Activated T-cell treated with anti-CD3 and anti-CD28 coated beads for 48 hours (primary cell): ENCODE data around the gene NKAIN2.
"Not testable (repeated sequence)": the region's sequence is repeated elsewhere in the genome, so short reads cannot be mapped to it uniquely, and the experiment has no call there.

Experiments
- DNase-seq: peaks from one replicate; pipeline ENCODE4 v3.0.0-alpha.2; 2020; ENCODE audit warnings: low read depth

NKAIN2 gene

GRCh38 chr6:124694139-124694705, 890.6 kb downstream of the NKAIN2 start:
- DNase-seq, result no peak

GRCh38 chr6:124699038-124699437, 895.4 kb downstream of the NKAIN2 start:
- DNase-seq, result no peak

GRCh38 chr6:124703541-124703940, 899.9 kb downstream of the NKAIN2 start:
- DNase-seq, result no peak

GRCh38 chr6:124712532-124712931, 908.9 kb downstream of the NKAIN2 start:
- not testable (repeated sequence) for DNase-seq

GRCh38 chr6:124714728-124715127, 911.1 kb downstream of the NKAIN2 start:
- DNase-seq, result no peak

- DNase-seq, result no peak
These were observed 916.2 kb downstream of the NKAIN2 start for GRCh38 chr6:124719913-124720312.

GRCh38 chr6:124721331-124721730, 917.7 kb downstream of the NKAIN2 start:
- no peak for DNase-seq

GRCh38 chr6:124722141-124722878, 918.6 kb downstream of the NKAIN2 start:
- no peak for DNase-seq

GRCh38 chr6:124723671-124724070, 920.0 kb downstream of the NKAIN2 start:
- DNase-seq, result no peak

- not testable (repeated sequence) for DNase-seq
These were observed 934.1 kb downstream of the NKAIN2 start for GRCh38 chr6:124737804-124738203.

- DNase-seq, result no peak
These were observed 934.8 kb downstream of the NKAIN2 start for GRCh38 chr6:124738482-124738881.

- no peak for DNase-seq
These were observed 937.7 kb downstream of the NKAIN2 start for GRCh38 chr6:124741341-124741740.

- DNase-seq, result no peak
These were observed 939.3 kb downstream of the NKAIN2 start for GRCh38 chr6:124742971-124743370.

GRCh38 chr6:124743420-124743819, 939.8 kb downstream of the NKAIN2 start:
- DNase-seq, result no peak

GRCh38 chr6:124747349-124747748, 943.7 kb downstream of the NKAIN2 start:
- no peak for DNase-seq

GRCh38 chr6:124748778-124749177, 945.1 kb downstream of the NKAIN2 start:
- no peak for DNase-seq

- DNase-seq, result no peak
These were observed 949.3 kb downstream of the NKAIN2 start for GRCh38 chr6:124753001-124753400.

- no peak for DNase-seq
These were observed 950.0 kb downstream of the NKAIN2 start for GRCh38 chr6:124753562-124754105.

GRCh38 chr6:124755321-124755720, 951.7 kb downstream of the NKAIN2 start:
- DNase-seq, result no peak

GRCh38 chr6:124757560-124757959, 953.9 kb downstream of the NKAIN2 start:
- DNase-seq, result no peak

- no peak for DNase-seq
These were observed 955.0 kb downstream of the NKAIN2 start for GRCh38 chr6:124758663-124759062.

GRCh38 chr6:124765280-124765679, 961.6 kb downstream of the NKAIN2 start:
- DNase-seq, result no peak

GRCh38 chr6:124768224-124768623, 964.6 kb downstream of the NKAIN2 start:
- DNase-seq, result no peak
